ENCODE results near the gene PRPS1L1. TPM values are rescaled to one million over a fixed set of nuclear protein-coding genes. Genes with fewer than 3 reads are reported as not detected.

The PRPS1L1 gene
- total and polyA plus RNA-seq, 2 experiments from 2014 or later = not detected

GRCh38 chr7:18003286-18003994 lies 24.2 kb downstream of the PRPS1L1 start (continued):
- TF ChIP-seq ZNF462 (CRISPR knock-in tag; IDR thresholded peaks at IDR 0.05) = no peak
- TF ChIP-seq ZNF331 (CRISPR knock-in tag; IDR thresholded peaks at IDR 0.05; ENCODE audit: low read depth) = no peak
- no peak for TF ChIP-seq CREB1 (CRISPR knock-in tag; IDR thresholded peaks at IDR 0.05; ENCODE audit: low read depth)
- TF ChIP-seq POLR2AphosphoS5 (IDR thresholded peaks at IDR 0.05; ENCODE audit: low read depth) = no peak
- no peak for TF ChIP-seq ZNF114 (CRISPR knock-in tag; IDR thresholded peaks at IDR 0.05)
- no peak for TF ChIP-seq ETS1 (IDR thresholded peaks at IDR 0.05)

GRCh38 chr7:17998692-17999091 lies 29.0 kb downstream of the PRPS1L1 start:
- Histone ChIP-seq H3K9me2 (ENCODE audit: insufficient read depth) (no peaks in the 10 kb centered on the region), H4K20me1 (replicated peaks; ENCODE audit: insufficient read depth) (no peaks in the 10 kb centered on the region), H3K4me1 (ENCODE audit: insufficient read depth) (peaks cover 8% of the 10 kb centered on the region; the same call in 1 of the 2 replicates), H3F3A (replicated peaks; ENCODE audit: low read depth) (no peaks in the 10 kb centered on the region), H3K27ac (ENCODE audit: low read depth) (no peak overlapping the region), H2AFZ (no peak overlapping the region), H3K4me3 (no peak overlapping the region), H3K36me3 (ENCODE audit: insufficient read depth) (no peaks in the 10 kb centered on the region), H3K79me2 (replicated peaks; ENCODE audit: insufficient read depth) (no peaks in the 10 kb centered on the region), H3K27me3 (ENCODE audit: insufficient read depth) (no peaks in the 10 kb centered on the region), H3K4me2 (no peak overlapping the region)
- DNase-seq (ENCODE audit: low spot score) (no peak), ATAC-seq (no peak)
- H3K4me3 Mint-ChIP-seq = no peak overlapping the region
- peaks cover 19% of the 10 kb centered on the region; the same call in 2 of the 3 replicates for H3K9me3 Mint-ChIP-seq
- H3K4me1 Mint-ChIP-seq = peaks cover 4% of the 10 kb centered on the region; the same call in 2 of the 3 replicates
- H3K27ac Mint-ChIP-seq = no peak overlapping the region
- no peaks in the 10 kb centered on the region for H3K27me3 Mint-ChIP-seq (ENCODE audit: insufficient read depth, low read depth, poor library complexity)
- peaks cover 2% of the 10 kb centered on the region; the same call in 1 of the 3 replicates for H3K36me3 Mint-ChIP-seq (ENCODE audit: low read depth)
- TF ChIP-seq JUNB (IDR thresholded peaks at IDR 0.05; ENCODE audit: unreplicated experiment) = no peak
- no peak for TF ChIP-seq ZNF114 (CRISPR knock-in tag; IDR thresholded peaks at IDR 0.05)
- no peak for TF ChIP-seq ZNF331 (CRISPR knock-in tag; IDR thresholded peaks at IDR 0.05; ENCODE audit: low read depth)
- no peak for TF ChIP-seq NANOG (IDR thresholded peaks at IDR 0.05; ENCODE audit: borderline replicate concordance)
- no peak for TF ChIP-seq ZNF462 (CRISPR knock-in tag; IDR thresholded peaks at IDR 0.05)
